ENCODE results near the gene LYST.

Gene LYST

GRCh38 chr1:235714205-235714897, 152.4 kb downstream of the LYST start:
- no peak for DNase-seq (ENCODE audit: low read depth)

DNA sequence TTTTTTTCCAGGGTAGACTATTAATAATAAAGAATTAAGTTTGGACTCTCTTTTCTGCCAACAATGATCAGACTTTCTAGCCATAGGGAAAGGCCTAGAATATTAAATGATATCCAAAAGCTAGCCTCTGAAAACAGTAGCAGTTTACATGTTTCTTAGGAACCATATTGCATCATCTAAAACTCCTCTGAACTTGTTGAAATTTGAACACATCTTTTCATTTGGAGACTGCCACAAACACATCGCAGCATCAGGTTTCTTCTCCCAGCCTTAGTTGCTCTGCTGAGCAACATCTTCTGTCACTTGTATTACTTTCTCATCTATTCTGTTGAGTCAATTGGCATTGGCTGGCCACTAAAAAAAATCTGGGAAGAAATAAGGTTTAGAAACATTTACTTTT, 153.9 kb downstream of the LYST start:
- DNase-seq (ENCODE audit: low read depth) = no peak

DNA sequence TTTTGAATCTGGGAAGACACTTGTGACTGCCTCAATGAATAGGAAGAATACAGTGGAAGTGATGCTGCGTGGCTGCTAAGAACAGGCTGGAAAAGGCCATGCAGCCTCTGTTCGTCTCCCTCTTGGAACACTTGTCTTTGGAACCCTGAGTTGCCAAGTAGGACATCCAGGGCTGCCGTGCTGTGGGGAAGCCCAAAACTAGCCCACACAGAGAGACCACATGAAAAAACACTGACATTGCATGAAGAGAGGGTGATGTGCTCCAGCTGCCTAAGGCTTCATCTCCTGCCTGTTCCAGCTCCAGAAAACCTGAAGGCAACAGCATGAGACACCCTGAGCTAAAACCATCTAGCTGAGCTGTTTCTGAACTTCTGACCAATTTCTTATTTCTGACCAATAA, 156.0 kb downstream of the LYST start:
- no peak for DNase-seq (ENCODE audit: low read depth)

- no peak for DNase-seq (ENCODE audit: low read depth)
Measured at GRCh38 chr1:235709018-235709417, 157.7 kb downstream of the LYST start.

DNA sequence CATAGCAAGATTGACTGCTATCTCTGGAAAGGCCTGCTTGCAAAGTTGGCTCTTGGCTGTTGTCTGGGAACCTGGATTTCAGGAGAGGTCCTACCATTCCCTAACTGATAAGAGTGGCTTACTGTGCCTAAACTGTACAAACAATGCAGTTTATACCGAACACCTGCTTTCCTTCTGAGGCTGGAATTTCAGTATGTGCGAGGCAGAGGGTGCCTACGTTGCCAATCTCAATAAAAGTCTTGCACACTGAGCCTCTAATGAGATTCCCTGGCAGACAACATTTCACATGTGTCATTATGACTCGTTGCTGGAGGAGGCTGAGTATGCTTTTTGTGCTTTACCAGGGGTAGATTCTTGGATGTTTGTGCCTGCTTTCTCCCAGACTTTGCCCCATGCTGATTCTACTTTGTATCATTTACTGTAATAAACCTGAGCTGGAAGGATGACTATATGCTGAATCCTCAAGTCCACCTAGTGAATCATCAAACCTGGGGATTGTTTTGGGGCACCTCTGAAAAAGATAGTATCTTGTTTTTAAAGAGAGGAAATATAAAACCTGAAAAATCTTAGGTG, 158.2 kb downstream of the LYST start:
- DNase-seq (ENCODE audit: low read depth) = no peak

DNA sequence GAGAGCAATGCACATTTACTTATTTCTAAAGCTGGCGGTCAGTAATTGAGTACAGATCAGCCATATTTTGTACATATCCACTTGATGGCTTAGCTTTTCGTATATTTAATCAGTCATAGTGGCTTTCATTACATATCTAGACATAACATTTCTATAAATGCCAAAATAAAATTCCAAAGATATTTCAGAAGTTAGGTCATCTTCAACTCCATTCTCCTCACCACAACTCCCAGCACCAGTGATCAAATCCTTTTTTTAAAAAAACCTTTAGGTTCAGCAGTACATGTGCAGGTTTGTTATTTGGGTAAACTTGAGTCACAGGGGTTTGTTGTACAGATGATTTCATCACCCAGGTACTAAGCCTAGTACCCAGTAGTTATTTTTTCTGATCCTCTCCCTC, 163.2 kb downstream of the LYST start:
- peak; percentile 60 for DNase-seq (ENCODE audit: low read depth)

GRCh38 chr1:235702412-235702811, 164.3 kb downstream of the LYST start:
- no peak for DNase-seq (ENCODE audit: low read depth)

GRCh38 chr1:235697508-235697907, 169.2 kb downstream of the LYST start:
- DNase-seq (ENCODE audit: low read depth) = no peak

- no peak for DNase-seq (ENCODE audit: low read depth)
Measured at GRCh38 chr1:235689356-235689755, 177.3 kb downstream of the LYST start.

DNA sequence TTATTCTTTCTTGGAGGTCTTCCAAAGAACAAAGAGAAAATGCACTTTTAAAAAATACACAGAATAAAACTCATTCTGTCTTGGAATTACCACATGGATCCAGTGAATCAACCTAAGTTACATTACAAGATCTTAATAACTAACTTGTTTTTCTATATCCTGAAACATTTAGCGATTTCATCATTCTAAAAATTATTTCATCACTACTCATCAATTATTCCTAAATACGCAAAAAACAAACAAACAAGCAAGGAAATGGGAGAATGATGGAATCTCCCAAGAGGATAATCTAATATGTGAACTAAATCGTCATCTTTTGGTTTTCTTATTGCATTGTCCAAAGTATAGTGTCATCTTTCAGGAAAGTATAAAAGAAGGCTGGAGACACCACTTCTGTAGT, 178.6 kb downstream of the LYST start:
- DNase-seq (ENCODE audit: low read depth) = no peak

- DNase-seq (ENCODE audit: low read depth) = no peak
Measured at GRCh38 chr1:235683653-235684052, 183.1 kb downstream of the LYST start.

- DNase-seq (ENCODE audit: low read depth) = no peak
Measured at GRCh38 chr1:235682216-235682615, 184.5 kb downstream of the LYST start.

DNA sequence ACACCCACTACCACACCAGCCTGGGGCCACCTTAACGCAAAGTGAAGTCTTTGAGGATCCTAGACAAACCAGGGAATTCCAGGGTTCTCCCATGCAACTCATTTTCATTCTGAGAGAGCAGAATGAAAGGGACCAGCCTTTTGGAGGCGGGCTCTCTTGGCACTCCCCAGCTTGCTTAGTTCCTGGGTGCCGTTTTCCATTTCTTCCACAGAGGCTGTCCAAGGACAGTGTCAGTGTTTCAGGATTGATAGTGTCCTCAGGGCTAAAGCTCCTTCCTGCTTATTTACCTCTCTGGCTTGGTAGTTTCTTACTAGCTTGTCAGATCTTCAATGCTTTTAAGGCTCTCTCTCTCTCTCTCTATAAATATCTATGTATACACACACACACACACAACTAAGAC, 187.1 kb downstream of the LYST start:
- no peak for DNase-seq (ENCODE audit: low read depth)

DNA sequence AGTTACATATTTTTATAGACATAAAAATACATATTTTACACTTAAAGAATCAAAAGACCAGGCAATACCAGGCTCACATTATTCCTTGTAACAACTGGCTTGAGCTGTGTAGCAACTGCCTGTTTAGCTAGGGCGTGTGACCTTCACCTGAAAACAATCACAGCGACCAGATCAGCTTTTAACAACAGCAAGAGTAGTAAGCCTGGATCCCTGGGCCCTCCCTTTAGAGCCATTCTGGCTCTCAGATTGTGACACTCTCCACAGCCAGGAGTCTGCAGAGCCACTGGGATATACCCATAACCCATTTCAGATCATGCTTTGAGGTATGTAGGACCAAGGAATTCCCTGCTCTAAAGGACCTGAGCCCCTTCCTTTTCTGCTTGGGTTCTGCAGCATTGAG, 187.7 kb downstream of the LYST start:
- DNase-seq (ENCODE audit: low read depth) = no peak

DNA sequence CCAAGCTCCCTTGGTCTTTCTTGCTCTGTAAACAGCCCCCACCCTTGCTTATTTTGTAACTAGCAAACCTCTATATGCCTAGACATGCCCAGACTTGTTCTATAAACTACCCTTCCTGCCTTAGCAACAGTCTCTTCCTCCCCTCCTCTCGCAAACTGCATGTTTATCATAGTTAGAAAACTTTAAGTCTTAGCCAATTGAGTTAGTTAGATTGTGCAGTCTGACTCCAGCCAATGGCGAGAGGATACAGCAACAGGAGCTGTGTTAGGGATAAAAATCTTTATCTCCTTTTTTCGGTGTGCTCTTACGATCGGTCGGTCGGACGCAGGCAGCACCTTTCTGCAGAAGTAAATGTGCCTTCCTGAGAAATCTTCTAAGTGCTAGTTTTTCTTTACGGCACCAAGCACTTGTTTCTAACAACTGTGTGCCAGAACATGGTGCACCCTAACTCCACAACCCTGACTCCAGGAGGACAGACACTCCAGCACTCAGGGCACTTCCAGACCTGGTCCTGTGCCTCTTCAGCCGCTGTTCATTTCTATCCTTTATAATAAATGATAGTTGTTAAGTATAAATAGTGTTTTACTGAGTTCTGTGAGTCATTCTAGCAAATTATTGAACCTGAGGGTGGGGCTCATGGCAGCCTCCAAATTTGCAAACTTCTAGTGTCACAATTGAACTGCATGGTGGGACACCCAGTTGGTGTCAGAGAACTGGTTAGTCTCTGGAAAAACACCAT, 191.4 kb downstream of the LYST start:
- DNase-seq (ENCODE audit: low read depth) = no peak

- no peak for DNase-seq (ENCODE audit: low read depth)
Measured at GRCh38 chr1:235673981-235674380, 192.7 kb downstream of the LYST start.

DNA sequence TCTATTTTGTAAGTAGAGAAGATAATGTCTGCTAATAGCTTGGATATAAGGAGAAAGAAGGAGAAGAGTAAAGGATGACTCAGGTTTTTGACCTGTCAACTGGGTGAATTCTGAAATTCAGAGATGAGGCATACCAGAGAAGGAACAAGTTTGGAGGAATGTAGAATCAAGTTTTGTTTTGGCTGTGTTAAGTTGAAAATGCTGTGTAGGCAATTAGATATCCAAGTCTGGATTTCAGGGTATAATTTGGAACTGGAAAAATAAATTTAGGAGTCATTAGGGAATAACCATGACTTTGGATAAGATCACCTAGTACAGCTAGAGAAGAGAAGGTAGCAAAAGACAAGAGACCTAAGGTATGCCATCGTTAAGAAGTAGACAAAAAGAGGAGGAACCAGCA, 194.7 kb downstream of the LYST start:
- DNase-seq (ENCODE audit: low read depth) = no peak

DNA sequence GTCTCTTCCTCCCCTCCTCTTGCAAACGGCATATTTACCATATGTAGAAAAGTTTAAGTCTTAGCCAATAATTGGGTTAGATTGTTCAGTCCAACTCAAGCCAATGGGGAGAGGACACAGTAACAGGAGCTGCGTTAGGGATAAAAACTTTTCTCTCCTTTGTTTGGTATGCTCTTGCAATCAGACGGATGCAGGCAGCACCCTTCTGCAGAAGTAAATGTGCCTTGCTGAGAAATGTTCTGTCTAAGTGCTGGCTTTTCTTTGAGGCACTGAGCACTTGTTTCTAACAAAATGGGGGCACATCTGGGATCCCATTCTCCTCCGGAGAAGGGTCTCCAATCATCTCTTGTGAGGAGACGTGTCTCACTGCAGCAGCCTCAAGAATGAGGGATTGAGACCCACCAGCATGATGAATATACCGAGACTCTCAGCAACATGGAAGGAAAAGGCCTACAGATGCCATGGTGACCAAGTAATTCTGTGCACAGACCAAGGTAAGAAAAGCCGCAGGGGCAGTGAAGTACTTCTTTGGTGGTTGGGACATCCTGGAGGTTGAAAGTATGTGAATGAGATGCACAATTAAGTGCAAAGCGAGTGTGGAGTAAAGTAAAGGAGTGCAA, 196.4 kb downstream of the LYST start:
- no peak for DNase-seq (ENCODE audit: low read depth)

GRCh38 chr1:235669277-235669676, 197.4 kb downstream of the LYST start:
- no peak for DNase-seq (ENCODE audit: low read depth)

GRCh38 chr1:235663628-235664027, 203.1 kb downstream of the LYST start:
- DNase-seq (ENCODE audit: low read depth) = no peak

- no peak for DNase-seq (ENCODE audit: low read depth)
Measured at GRCh38 chr1:235661568-235661967, 205.1 kb downstream of the LYST start.

DNA sequence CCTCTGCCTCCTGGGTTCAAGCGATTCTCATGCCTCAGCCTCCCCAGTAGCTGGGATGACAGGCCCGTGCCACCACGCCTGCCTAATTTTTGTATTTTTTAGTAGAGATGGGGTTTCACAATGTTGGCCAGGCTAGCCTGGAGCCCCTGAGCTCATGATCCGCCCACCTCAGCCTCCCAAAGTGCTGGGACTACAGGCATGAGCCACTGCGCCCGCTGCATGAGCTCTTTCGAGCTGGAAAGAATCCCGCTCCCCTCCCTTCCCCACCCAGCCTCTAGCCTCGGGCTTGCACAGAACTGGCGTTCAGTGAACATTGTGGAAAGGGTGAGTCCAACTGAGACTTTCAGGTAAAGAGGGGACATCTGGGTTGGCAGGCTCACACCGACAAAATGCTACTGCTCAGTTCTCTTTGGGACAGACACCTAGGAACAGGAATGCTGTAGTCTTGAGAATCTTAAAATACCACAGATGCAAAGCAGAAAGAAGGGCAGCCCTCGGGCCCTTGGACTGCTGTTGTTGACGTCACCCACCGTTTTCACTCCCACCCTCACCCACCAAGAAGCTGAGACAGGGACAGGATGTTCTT, 207.4 kb downstream of the LYST start:
- DNase-seq (ENCODE audit: low read depth) = no peak

All from HS-27A (cell line).